Neural progenitor cell (in vitro differentiated cells): ENCODE data around the gene ZCCHC8. TPM values are rescaled to one million over a fixed set of nuclear protein-coding genes. Genes with fewer than 3 reads are reported as not detected.

Source experiments
- DNase-seq: peaks from one replicate; pipeline ENCODE4 v3.0.0-alpha.2; 2016; ENCODE audit warnings: low spot score
- H2AFZ ChIP-seq: fragments of 200-600 bp; sonication (generic); replicated peaks from 2 replicates; pipeline ENCODE4 v1.6.1; 2016; ENCODE audit warnings: antibody characterized with exemption
- H3F3A ChIP-seq: fragments of 200-600 bp; sonication (generic); 2 replicates; pipeline ENCODE4 v1.6.1; 2016; ENCODE audit warnings: antibody characterized with exemption, low read depth
- H3K27ac ChIP-seq: fragments of 200-600 bp; sonication (generic); 2 replicates; pipeline ENCODE4 v1.5.1; 2016; ENCODE audit warnings: mild to moderate bottlenecking
- H3K27me3 ChIP-seq: fragments of 200-600 bp; sonication (generic); 2 replicates; pipeline ENCODE4 v1.6.1; 2016; ENCODE audit warnings: mild to moderate bottlenecking, moderate library complexity
- H3K36me3 ChIP-seq: fragments of 200-600 bp; sonication (generic); 2 replicates; pipeline ENCODE4 v1.5.1; 2016
- H3K4me1 ChIP-seq: fragments of 200-600 bp; sonication (generic); 2 replicates; pipeline ENCODE4 v1.6.1; 2016; ENCODE audit warnings: mixed run types
- H3K4me2 ChIP-seq: fragments of 200-600 bp; sonication (generic); 2 replicates; pipeline ENCODE4 v1.6.1; 2016
- H3K4me3 ChIP-seq: fragments of 200-600 bp; sonication (generic); 2 replicates; pipeline ENCODE4 v1.5.1; 2016
- H3K79me2 ChIP-seq: fragments of 200-600 bp; sonication (generic); 2 replicates; pipeline ENCODE4 v1.6.1; 2016; ENCODE audit warnings: low read depth
- H3K9ac ChIP-seq: fragments of 200-600 bp; sonication (generic); 2 replicates; pipeline ENCODE4 v1.6.1; 2016
- H3K9me3 ChIP-seq: fragments of 200-600 bp; sonication (generic); 2 replicates; pipeline ENCODE4 v1.5.1; 2016; ENCODE audit warnings: low read depth
- H4K20me1 ChIP-seq: fragments of 200-600 bp; sonication (generic); 2 replicates; pipeline ENCODE4 v1.6.1; 2016; ENCODE audit warnings: low read depth
- H3K27ac Mint-ChIP-seq: 3 replicates; pipeline ENCODE4 v1.8.0; 2021; ENCODE audit warnings: mixed read lengths
- H3K27me3 Mint-ChIP-seq: 2 replicates; pipeline ENCODE4 v1.8.0; 2022; ENCODE audit warnings: low read depth, mild to moderate bottlenecking, inconsistent platforms, moderate library complexity, mixed read lengths; ENCODE audit not compliant: insufficient read depth
- H3K36me3 Mint-ChIP-seq: 3 replicates; pipeline ENCODE4 v1.8.0; 2021; ENCODE audit warnings: mixed read lengths
- H3K4me1 Mint-ChIP-seq: 3 replicates; pipeline ENCODE4 v1.8.0; 2021; ENCODE audit warnings: mixed read lengths
- H3K4me3 Mint-ChIP-seq: 3 replicates; pipeline ENCODE4 v1.8.0; 2021; ENCODE audit warnings: mild to moderate bottlenecking, moderate library complexity, mixed read lengths
- H3K9me3 Mint-ChIP-seq: 3 replicates; pipeline ENCODE4 v1.8.0; 2020; ENCODE audit warnings: mixed read lengths
- CTCF ChIP-seq: fragments of 200-600 bp; sonication (generic); IDR thresholded peaks from 2 replicates; pipeline ENCODE4 v1.5.1; 2017; ENCODE audit warnings: antibody characterized with exemption, mild to moderate bottlenecking
- EZH2 ChIP-seq: fragments of 200-600 bp; sonication (generic); IDR thresholded peaks from 2 replicates; pipeline ENCODE4 v1.6.1; 2017; ENCODE audit warnings: antibody characterized with exemption, mild to moderate bottlenecking, moderate library complexity
- EZH2phosphoT487 ChIP-seq: fragments of 200-600 bp; sonication (generic); IDR thresholded peaks from 2 replicates; pipeline ENCODE4 v1.6.1; 2017; ENCODE audit warnings: antibody characterized with exemption
- total RNA-seq: library from RNA; depleted of rRNA; stranded (reverse); fragments of >200 nt; gene quantifications from 2 replicates; pipeline ENCODE4 v1.2.3, GENCODE V29; 2015; ENCODE audit warnings: low replicate concordance

The ZCCHC8 gene
- 34.5 and 49.1 TPM in 2 replicates for total RNA-seq

- Mint-ChIP-seq H3K9me3 (no peaks in the 10 kb centered on the region), H3K27me3 (peaks cover 4% of the 10 kb centered on the region), H3K4me3 (peak within 1 kb of the TSS; percentile 91), H3K36me3 (peaks cover 18% of the 10 kb centered on the region), H3K4me1 (peaks cover 24% of the 10 kb centered on the region), H3K27ac (peak within 1 kb of the TSS; percentile 99)
- H3K4me3 ChIP-seq, result peak within 1 kb of the TSS; percentile 86
- H3K79me2 ChIP-seq, result peaks cover 45% of the 10 kb centered on the region
- DNase-seq, result peak; percentile 100
- TF ChIP-seq EZH2 (no peak), EZH2phosphoT487 (no peak), CTCF (peak; percentile 36)
- peak within 1 kb of the TSS; percentile 85 for H3K9ac ChIP-seq
- no peaks in the 10 kb centered on the region for H3K27me3 ChIP-seq
- peaks cover 10% of the 10 kb centered on the region for H4K20me1 ChIP-seq
- peaks cover 15% of the 10 kb centered on the region for H3K4me1 ChIP-seq
- peak within 1 kb of the TSS; percentile 80 for H2AFZ ChIP-seq
- peak within 1 kb of the TSS; percentile 96 for H3K27ac ChIP-seq
- peaks cover 8% of the 10 kb centered on the region for H3K36me3 ChIP-seq
- no peaks in the 10 kb centered on the region for H3K9me3 ChIP-seq
- peak within 1 kb of the TSS; percentile 77 for H3K4me2 ChIP-seq
- peaks cover 59% of the 10 kb centered on the region for H3F3A ChIP-seq
Measured at GRCh38 chr12:122500685-122501488, at the start of gene ZCCHC8. Gene ZCCHC8 (minus strand): TSS chr12:122500932. CDS start chr12:122500840, 92 bp downstream.

- no peak overlapping the region for H3K4me2 ChIP-seq
- peaks cover 3% of the 10 kb centered on the region for H3F3A ChIP-seq
- no peak overlapping the region for H3K27ac Mint-ChIP-seq
- peaks cover 16% of the 10 kb centered on the region for H3K36me3 Mint-ChIP-seq
- H3K79me2 ChIP-seq, result no peaks in the 10 kb centered on the region
- H4K20me1 ChIP-seq, result no peaks in the 10 kb centered on the region
- no peaks in the 10 kb centered on the region for H3K4me1 ChIP-seq
- no peak overlapping the region for H3K4me3 ChIP-seq
- H3K27me3 ChIP-seq, result no peaks in the 10 kb centered on the region
- no peaks in the 10 kb centered on the region for H3K9me3 Mint-ChIP-seq
- no peak overlapping the region for H3K27ac ChIP-seq
- peaks cover 51% of the 10 kb centered on the region for H3K36me3 ChIP-seq
- H3K4me1 Mint-ChIP-seq, result no peaks in the 10 kb centered on the region
- no peaks in the 10 kb centered on the region for H3K27me3 Mint-ChIP-seq
- DNase-seq, result no peak
- TF ChIP-seq EZH2 (no peak), EZH2phosphoT487 (no peak), CTCF (no peak)
- no peak overlapping the region for H3K9ac ChIP-seq
- no peak overlapping the region for H3K4me3 Mint-ChIP-seq
- no peaks in the 10 kb centered on the region for H3K9me3 ChIP-seq
- no peak overlapping the region for H2AFZ ChIP-seq
Measured at GRCh38 chr12:122547330-122547729, 46.6 kb upstream of the ZCCHC8 start.

GRCh38 chr12:122545855-122546254 lies 45.1 kb upstream of the ZCCHC8 start:
- no peaks in the 10 kb centered on the region for H3K9me3 Mint-ChIP-seq
- Histone ChIP-seq H3K4me1 (no peaks in the 10 kb centered on the region), H3K27ac (no peak overlapping the region), H3K27me3 (no peaks in the 10 kb centered on the region), H4K20me1 (no peaks in the 10 kb centered on the region), H3K4me3 (no peak overlapping the region), H3K9ac (no peak overlapping the region), H2AFZ (no peak overlapping the region), H3F3A (peaks cover 3% of the 10 kb centered on the region), H3K79me2 (no peaks in the 10 kb centered on the region), H3K9me3 (no peaks in the 10 kb centered on the region), H3K4me2 (no peak overlapping the region), H3K36me3 (peaks cover 42% of the 10 kb centered on the region)
- no peak for TF ChIP-seq EZH2
- no peak for TF ChIP-seq EZH2phosphoT487
- TF ChIP-seq CTCF, result no peak
- H3K4me1 Mint-ChIP-seq, result no peaks in the 10 kb centered on the region
- no peaks in the 10 kb centered on the region for H3K27me3 Mint-ChIP-seq
- H3K36me3 Mint-ChIP-seq, result peaks cover 16% of the 10 kb centered on the region
- H3K4me3 Mint-ChIP-seq, result no peak overlapping the region
- no peak for DNase-seq
- no peak overlapping the region for H3K27ac Mint-ChIP-seq
